ENCODE results near the gene ICA1. TPM values are rescaled to one million over a fixed set of nuclear protein-coding genes. Genes with fewer than 3 reads are reported as not detected.

Gene ICA1
- total RNA-seq, 1 experiment from 2014 or later, result not detected

DNA sequence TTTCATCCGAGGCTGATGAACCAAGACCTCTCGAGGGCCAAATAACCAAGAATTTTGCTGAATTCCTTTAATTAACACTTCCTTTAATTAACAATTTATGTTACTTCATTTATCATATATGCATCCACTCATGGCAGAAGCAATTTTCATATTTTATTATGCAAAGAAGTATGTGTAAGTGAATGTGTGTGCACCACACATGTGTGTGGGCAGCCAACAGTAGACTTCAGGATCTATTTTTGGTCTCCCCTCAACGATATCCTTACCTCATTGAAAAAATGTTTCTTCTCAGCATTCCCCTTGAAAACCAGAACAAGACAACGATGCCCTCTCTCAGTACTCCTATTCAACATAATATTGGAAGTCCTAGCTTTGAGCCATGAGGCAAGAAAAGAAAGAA, 96.8 kb downstream of the ICA1 start:
- Histone ChIP-seq H3K9me3 (replicated peaks) (no peaks in the 10 kb centered on the region), H3K4me1 (replicated peaks) (no peaks in the 10 kb centered on the region), H3K36me3 (no peaks in the 10 kb centered on the region), H3K27me3 (replicated peaks) (no peaks in the 10 kb centered on the region), H3K27ac (no peak overlapping the region), H3K4me3 (no peak overlapping the region)
- DNase-seq (ENCODE audit: low read depth in 1 of 2, low spot score in 2 of 2), result no peak

DNA sequence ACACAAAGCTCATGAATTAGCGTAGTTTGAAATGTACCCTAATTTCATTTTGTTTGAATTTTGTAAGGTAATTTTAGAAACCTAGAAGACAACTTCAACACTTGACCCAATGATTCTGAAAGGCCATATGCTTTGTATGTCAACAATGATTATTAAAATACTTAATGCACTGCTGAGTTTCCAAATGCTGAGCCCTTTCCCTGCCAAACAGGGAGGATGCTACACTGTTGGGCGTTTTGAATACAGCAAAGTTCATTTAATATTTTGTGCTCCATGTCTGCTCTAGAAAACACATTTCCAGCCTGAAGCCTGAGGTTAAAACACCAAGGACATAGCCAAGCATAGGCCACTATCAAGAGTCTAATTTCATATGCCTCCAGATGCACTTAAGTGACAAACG, 99.8 kb downstream of the ICA1 start:
- DNase-seq (ENCODE audit: low read depth in 1 of 2, low spot score in 2 of 2), result no peak
- H3K27ac ChIP-seq, result no peak overlapping the region

DNA sequence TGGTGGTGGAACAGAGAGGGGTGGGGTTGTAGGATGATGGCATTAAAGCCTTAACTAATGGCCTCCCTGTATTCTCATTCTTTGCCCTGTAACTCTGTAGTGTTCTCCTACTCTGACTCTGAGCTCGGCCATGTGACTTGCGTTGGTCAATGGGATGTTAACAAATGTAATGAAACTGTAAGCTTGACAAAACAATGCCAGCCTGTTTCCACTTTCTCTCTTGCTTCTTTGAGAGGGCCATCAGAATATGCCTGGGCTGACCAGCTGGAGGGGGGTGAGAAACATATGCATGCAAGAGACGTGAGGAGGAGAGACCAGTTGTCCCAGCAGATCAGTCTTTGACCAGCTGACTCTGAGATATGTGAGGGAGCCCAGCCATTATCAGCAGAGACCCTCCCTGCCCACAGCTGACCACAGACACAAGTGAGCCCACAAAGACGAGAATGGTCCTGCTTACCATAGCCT, 100.6 kb downstream of the ICA1 start:
- no peaks in the 10 kb centered on the region for H3K36me3 ChIP-seq
- no peaks in the 10 kb centered on the region for H3K4me1 ChIP-seq (replicated peaks)
- no peaks in the 10 kb centered on the region for H3K9me3 ChIP-seq (replicated peaks)
- DNase-seq (ENCODE audit: low read depth in 1 of 2, low spot score in 2 of 2), result no peak
- no peak overlapping the region for H3K4me3 ChIP-seq
- H3K27ac ChIP-seq, result no peak overlapping the region
- H3K27me3 ChIP-seq (replicated peaks), result no peaks in the 10 kb centered on the region

More for the DNA sequence above, 99.8 kb downstream of the ICA1 start:
- H3K36me3 ChIP-seq, result no peaks in the 10 kb centered on the region
- H3K4me1 ChIP-seq (replicated peaks), result no peaks in the 10 kb centered on the region
- no peak overlapping the region for H3K4me3 ChIP-seq
- no peaks in the 10 kb centered on the region for H3K9me3 ChIP-seq (replicated peaks)
- no peaks in the 10 kb centered on the region for H3K27me3 ChIP-seq (replicated peaks)

DNA sequence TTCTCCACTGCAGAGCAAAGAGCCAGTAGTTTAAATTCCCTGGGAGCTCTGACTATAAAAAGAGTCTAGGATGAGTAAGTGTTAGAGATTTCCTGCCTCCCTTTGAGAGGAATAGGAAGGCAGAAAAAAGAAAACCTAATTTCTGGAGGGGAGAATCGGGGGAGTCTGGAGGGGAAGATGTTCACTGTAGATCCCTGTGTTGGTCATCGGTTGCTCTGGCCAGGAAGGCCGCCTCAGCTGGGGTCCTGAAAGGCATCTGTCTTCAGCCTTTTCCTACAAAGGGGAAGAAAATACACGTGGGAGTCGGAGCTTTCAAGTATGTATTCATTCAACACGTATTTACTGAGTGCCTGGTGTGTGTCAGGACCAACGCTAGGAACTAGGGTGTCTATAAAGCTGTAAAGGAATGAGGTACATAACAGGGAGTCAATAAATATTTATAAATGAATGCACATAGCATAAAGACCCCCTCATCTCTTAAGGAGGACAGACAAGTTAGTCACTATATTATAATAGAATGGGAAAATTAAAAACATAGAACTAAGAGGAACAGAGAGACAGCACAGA, 101.1 kb downstream of the ICA1 start:
- no peak for DNase-seq (ENCODE audit: low read depth in 1 of 2, low spot score in 2 of 2)
- H3K27me3 ChIP-seq (replicated peaks), result no peaks in the 10 kb centered on the region
- no peaks in the 10 kb centered on the region for H3K9me3 ChIP-seq (replicated peaks)
- no peak overlapping the region for H3K27ac ChIP-seq
- no peaks in the 10 kb centered on the region for H3K4me1 ChIP-seq (replicated peaks)
- H3K4me3 ChIP-seq, result no peak overlapping the region
- no peaks in the 10 kb centered on the region for H3K36me3 ChIP-seq

DNA sequence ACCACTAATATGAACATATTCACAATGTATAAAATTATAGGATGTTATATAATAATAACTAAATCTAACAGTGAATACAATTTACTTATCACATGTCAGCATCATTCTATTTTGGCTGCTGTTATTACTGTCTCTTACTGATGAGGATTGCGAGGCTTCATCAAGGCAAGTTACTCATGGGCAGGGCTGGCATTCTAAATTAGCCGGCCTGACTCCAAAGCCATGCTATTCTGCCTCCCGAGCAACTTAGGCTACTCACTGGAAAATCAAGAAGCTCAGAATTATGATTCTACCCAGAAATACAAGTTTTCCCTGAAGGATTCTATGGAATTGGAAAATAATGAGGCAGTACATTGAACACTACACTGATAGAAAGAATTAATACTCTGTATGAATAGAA, 101.7 kb downstream of the ICA1 start:
- Histone ChIP-seq H3K4me3 (no peak overlapping the region), H3K9me3 (replicated peaks) (no peaks in the 10 kb centered on the region), H3K4me1 (replicated peaks) (no peaks in the 10 kb centered on the region), H3K27me3 (replicated peaks) (no peaks in the 10 kb centered on the region), H3K27ac (no peak overlapping the region), H3K36me3 (no peaks in the 10 kb centered on the region)
- DNase-seq (ENCODE audit: low read depth in 1 of 2, low spot score in 2 of 2), result no peak

DNA sequence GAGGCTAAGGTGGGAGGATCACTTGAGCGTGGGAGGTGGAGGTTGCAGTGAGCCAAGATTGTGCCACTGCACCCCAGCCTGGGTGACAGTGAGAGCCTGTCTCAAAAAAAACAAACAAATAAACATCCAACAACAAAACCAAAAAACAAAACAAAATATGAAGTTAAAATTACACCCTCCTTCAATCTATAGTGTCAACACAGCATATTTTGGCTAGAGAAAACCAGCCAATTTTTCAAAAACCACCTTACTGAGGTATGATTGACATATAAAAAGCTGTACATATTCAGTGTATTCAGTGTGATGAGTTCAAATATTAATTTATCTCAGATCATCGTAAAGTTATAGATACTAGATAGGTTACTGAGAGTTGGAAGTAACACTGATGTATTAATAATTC, 102.4 kb downstream of the ICA1 start:
- H3K9me3 ChIP-seq (replicated peaks), result no peaks in the 10 kb centered on the region
- peaks cover 3% of the 10 kb centered on the region; the same call in 1 of the 2 replicates for H3K27me3 ChIP-seq (replicated peaks)
- DNase-seq (ENCODE audit: low read depth in 1 of 2, low spot score in 2 of 2), result no peak
- H3K27ac ChIP-seq, result no peak overlapping the region
- no peaks in the 10 kb centered on the region for H3K36me3 ChIP-seq
- no peaks in the 10 kb centered on the region for H3K4me1 ChIP-seq (replicated peaks)
- no peak overlapping the region for H3K4me3 ChIP-seq

DNA sequence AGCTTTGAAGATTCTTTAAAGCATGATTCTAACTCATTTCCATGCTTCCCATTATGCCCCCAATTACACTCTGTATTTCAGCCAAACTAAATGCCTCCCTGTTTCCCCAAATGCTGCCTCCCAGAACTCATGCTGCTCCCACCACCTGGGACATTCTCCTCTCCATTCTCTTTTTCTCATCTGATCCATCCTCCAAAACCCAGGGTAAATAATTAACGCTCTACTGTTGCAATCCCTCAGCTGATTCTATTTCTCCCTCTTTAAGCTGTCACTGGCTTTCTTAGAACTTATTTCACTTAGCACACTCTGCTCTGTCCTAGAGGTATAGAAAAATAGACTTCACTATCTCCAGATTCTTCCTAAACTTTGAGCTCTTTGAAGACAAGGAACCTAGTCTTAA, 104.7 kb downstream of the ICA1 start:
- H3K27me3 ChIP-seq (replicated peaks), result peaks cover 9% of the 10 kb centered on the region; the same call in 1 of the 2 replicates
- H3K36me3 ChIP-seq, result no peaks in the 10 kb centered on the region

DNA sequence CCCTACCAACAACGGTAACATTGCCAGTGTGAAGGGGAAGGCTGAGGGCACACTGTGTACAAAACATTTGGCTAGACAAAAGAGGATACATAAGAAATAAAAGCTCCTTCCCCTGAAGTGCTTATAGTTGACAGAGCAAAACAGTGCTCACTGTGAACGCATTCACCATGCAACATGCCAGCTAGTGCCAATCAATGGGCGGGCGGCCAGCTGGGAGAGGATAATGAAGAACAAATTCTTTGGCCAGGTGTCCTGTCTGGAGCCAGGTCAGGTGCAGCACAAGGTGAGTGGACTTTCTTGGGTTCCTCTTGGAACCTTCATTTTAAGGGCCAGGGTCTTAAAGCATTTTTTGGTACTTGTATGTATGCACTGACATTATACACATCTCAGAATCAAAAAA, 106.1 kb downstream of the ICA1 start:
- no peak for DNase-seq (ENCODE audit: low read depth in 1 of 2, low spot score in 2 of 2)
- Histone ChIP-seq H3K4me3 (no peak overlapping the region), H3K27me3 (replicated peaks) (peaks cover 9% of the 10 kb centered on the region; the same call in 1 of the 2 replicates), H3K36me3 (no peaks in the 10 kb centered on the region), H3K9me3 (replicated peaks) (no peaks in the 10 kb centered on the region), H3K27ac (no peak overlapping the region), H3K4me1 (replicated peaks) (no peaks in the 10 kb centered on the region)

More for the DNA sequence above, 104.7 kb downstream of the ICA1 start:
- Histone ChIP-seq H3K9me3 (replicated peaks) (no peaks in the 10 kb centered on the region), H3K4me1 (replicated peaks) (no peaks in the 10 kb centered on the region), H3K27ac (no peak overlapping the region), H3K4me3 (no peak overlapping the region)
- DNase-seq (ENCODE audit: low read depth in 1 of 2, low spot score in 2 of 2), result no peak

DNA sequence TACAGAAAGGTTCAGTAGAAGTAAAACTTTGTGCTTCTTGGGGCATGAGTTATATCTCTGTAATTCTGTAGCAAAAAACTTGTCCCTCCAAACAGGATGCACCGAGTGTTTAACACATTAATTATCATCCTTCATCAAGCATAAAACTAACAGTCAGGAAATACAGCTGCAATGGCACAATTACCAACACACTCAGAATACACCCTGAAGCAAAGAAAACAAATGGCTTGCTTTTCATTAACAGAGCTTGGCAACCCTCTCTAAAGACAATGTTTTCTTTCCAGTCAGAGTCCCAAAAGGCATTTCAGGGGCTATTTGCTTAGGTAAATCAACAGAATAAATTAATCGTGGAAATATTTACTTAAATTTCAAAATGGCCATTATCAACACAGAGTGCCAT, 107.7 kb downstream of the ICA1 start:
- no peak overlapping the region for H3K4me3 ChIP-seq
- no peak overlapping the region for H3K27ac ChIP-seq
- no peak for DNase-seq (ENCODE audit: low read depth in 1 of 2, low spot score in 2 of 2)
- H3K36me3 ChIP-seq, result no peaks in the 10 kb centered on the region
- H3K4me1 ChIP-seq (replicated peaks), result no peaks in the 10 kb centered on the region
- H3K9me3 ChIP-seq (replicated peaks), result no peaks in the 10 kb centered on the region
- peaks cover 9% of the 10 kb centered on the region; the same call in 1 of the 2 replicates for H3K27me3 ChIP-seq (replicated peaks)

DNA sequence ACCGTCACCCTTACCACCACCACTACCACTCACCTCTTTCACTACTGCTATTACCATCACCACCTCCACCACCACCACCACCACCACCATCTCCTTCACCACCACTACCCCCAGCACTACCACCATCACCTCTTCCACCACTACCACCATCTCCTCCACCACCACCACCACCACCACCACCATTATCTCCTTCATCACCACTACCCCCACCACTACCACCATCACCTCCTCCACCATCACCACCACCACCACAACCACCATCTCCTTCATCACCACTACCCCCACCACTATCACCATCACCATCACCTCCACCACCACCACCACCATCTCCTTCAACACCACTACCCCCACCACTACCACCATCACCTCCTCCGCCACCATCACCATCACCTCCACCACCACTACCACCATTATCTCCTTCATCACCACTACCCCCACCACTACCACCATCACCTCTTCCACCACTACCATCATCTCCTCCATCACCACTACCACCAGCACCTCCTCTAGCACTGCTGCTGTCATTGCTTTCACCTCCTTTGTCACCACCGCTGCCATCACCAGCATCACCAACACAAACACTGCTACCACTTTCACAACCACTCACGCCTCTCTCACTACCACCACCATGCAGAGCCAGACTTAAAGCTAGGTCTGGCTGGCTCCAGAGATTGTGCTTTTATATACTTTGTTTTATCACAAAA, 109.3 kb downstream of the ICA1 start:
- no peak overlapping the region for H3K4me3 ChIP-seq
- peaks cover 9% of the 10 kb centered on the region; the same call in 1 of the 2 replicates for H3K27me3 ChIP-seq (replicated peaks)
- DNase-seq (ENCODE audit: low read depth in 1 of 2, low spot score in 2 of 2), result no peak
- no peaks in the 10 kb centered on the region for H3K36me3 ChIP-seq
- H3K9me3 ChIP-seq (replicated peaks), result no peaks in the 10 kb centered on the region
- no peaks in the 10 kb centered on the region for H3K4me1 ChIP-seq (replicated peaks)
- H3K27ac ChIP-seq, result no peak overlapping the region

DNA sequence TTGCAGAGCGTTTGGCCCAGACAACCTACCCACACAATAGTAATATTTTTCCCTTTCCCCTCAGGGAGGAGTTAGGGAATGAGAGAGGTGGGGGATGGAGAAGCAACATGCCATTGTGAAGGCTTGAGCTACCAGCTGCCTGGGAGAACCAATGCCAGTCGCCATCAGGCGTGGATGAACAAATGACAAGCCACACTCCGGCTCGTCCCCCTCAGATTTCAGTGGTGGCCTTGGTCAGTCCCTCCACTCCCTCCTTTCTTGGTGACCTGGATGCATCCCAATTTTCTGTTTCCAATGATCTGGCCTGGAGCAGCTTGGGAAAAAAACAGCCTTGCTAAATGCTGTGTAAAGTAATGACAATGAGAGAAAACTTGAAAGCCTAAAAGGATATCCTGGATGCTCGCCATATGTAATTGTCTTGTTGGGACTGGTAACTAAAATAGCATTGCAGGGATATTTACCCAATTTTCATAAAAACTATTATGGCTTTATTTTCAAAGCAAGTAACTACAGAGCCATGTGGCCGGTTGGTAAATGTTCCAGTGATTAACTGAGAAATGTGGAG, 110.7 kb downstream of the ICA1 start:
- Histone ChIP-seq H3K27ac (no peak overlapping the region), H3K4me1 (replicated peaks) (no peaks in the 10 kb centered on the region), H3K27me3 (replicated peaks) (peaks cover 9% of the 10 kb centered on the region; the same call in 1 of the 2 replicates), H3K4me3 (no peak overlapping the region), H3K9me3 (replicated peaks) (no peaks in the 10 kb centered on the region), H3K36me3 (no peaks in the 10 kb centered on the region)
- no peak for DNase-seq (ENCODE audit: low read depth in 1 of 2, low spot score in 2 of 2)

DNA sequence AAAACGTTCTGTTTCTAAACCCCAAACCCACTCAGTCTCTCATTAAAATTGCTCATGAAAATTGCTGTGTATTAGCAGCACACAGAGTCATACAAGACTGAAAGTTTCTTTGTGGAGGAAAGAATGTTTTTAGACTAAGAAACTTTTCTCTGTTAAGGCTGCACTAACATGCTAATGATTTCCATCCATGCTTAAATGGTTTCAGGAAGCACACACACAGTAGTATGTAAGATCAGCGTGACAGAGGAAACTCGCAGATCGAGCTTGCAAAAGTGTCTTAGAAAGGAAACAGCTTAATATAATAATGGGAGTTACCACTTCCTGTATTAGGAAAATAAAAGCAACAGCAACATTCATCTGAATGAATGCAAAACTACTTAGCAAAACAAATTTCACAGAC, 112.7 kb downstream of the ICA1 start:
- H3K9me3 ChIP-seq (replicated peaks), result no peaks in the 10 kb centered on the region
- H3K4me3 ChIP-seq, result no peak overlapping the region
- DNase-seq (ENCODE audit: low read depth in 1 of 2, low spot score in 2 of 2), result no peak
- no peaks in the 10 kb centered on the region for H3K4me1 ChIP-seq (replicated peaks)
- no peaks in the 10 kb centered on the region for H3K36me3 ChIP-seq
- peaks cover 3% of the 10 kb centered on the region; the same call in 1 of the 2 replicates for H3K27me3 ChIP-seq (replicated peaks)
- no peak overlapping the region for H3K27ac ChIP-seq

DNA sequence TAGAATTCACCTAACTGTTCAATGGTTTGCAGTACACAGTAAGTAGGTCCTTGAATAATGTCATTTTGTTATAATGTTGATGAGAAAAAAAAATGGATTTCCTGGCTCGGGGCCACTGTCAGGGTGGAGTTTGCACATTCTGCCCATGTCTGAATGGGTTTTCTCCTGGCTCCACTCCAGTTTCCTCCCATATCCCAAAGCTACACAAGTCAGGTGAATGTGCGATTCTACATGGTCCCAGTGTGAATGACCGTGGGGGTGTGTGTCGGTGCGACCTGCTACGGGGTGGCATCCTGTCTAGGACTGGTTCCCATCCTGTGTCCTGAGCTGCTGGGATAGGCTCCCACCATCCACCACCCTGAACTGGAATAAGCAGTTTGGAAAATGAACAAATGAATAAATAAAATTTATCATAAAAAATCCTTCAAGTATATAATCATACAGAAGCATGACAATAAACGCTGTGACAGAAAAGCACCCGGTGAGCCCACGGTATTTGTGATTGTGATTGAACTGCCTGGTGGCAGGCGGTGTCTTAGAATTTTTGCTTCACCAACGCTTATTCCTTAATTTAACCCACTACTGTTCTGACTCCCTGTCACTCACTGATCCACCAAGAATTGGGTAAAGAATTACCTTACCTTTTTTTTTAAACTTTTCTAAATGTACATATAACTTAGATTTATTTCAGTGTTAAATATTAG, 114.1 kb downstream of the ICA1 start:
- DNase-seq (ENCODE audit: low read depth in 1 of 2, low spot score in 2 of 2), result no peak
- Histone ChIP-seq H3K9me3 (replicated peaks) (no peaks in the 10 kb centered on the region), H3K27me3 (replicated peaks) (no peaks in the 10 kb centered on the region), H3K4me1 (replicated peaks) (no peaks in the 10 kb centered on the region), H3K36me3 (no peaks in the 10 kb centered on the region), H3K27ac (no peak overlapping the region), H3K4me3 (no peak overlapping the region)

All from SJSA1 (cell line).